H1 (cell line): ENCODE measurements around the gene POLR3A. TPM values are rescaled to one million over a fixed set of nuclear protein-coding genes. Genes with fewer than 3 reads are reported as not detected.

Experiments used
- CTCF ChIA-PET: fragments of 300-600 bp; sonication (Branson Sonifier 250); formaldehyde crosslinking; loops from one replicate; lab custom pipeline; 2021; ENCODE audit not compliant: partially characterized antibody; lab: Charles Lee
- POLR2A ChIA-PET: fragments of 300-600 bp; sonication (Branson Sonifier 250); formaldehyde crosslinking; loops from one replicate; lab custom pipeline; 2021; ENCODE audit warnings: inconsistent platforms; ENCODE audit not compliant: partially characterized antibody; lab: Charles Lee
- DNase-seq, 2 experiments: peaks; one replicate each; pipeline versions ENCODE4 v3.0.0 to v3.0.0-alpha.2; 2010 to 2022; ENCODE audit warnings: low spot score in 2 of 2, low read depth in 1 of 2, mixed read lengths in 1 of 2
- FAIRE-seq: peaks from 2 replicates; lab custom pipeline; 2011; peaks lifted over from hg19 to GRCh38; lab: Jason Lieb, UNC
- H2AFZ ChIP-seq: 2 replicates; pipeline ENCODE4 v1.8.1; 2012; ENCODE audit warnings: low read length, inconsistent platforms
- H2AK5ac ChIP-seq: 2 replicates; pipeline ENCODE4 v1.6.1; 2013; ENCODE audit warnings: low read depth, low read length
- H2BK120ac ChIP-seq: replicated peaks from 2 replicates; pipeline ENCODE3; 2013; ENCODE audit warnings: low read depth, low read length, inconsistent platforms
- H2BK12ac ChIP-seq: 2 replicates; pipeline ENCODE4 v1.6.1; 2013; ENCODE audit warnings: low read depth, low read length
- H2BK15ac ChIP-seq: 2 replicates; pipeline ENCODE4 v1.6.1; 2013; ENCODE audit warnings: low read length
- H2BK20ac ChIP-seq: 2 replicates; pipeline ENCODE4 v1.6.1; 2013; ENCODE audit warnings: low read length
- H2BK5ac ChIP-seq: 2 replicates; pipeline ENCODE4 v1.6.1; 2013; ENCODE audit warnings: low read depth, low read length
- H3K14ac ChIP-seq: 2 replicates; pipeline ENCODE4 v1.6.1; 2013; ENCODE audit warnings: inconsistent platforms; ENCODE audit not compliant: insufficient read length
- H3K18ac ChIP-seq: 2 replicates; pipeline ENCODE4 v1.6.1; 2013; ENCODE audit warnings: low read length; ENCODE audit errors: extremely low read depth
- H3K23ac ChIP-seq: 2 replicates; pipeline ENCODE4 v1.6.1; 2013; ENCODE audit warnings: inconsistent platforms; ENCODE audit not compliant: insufficient read length
- H3K23me2 ChIP-seq: 2 replicates; pipeline ENCODE4 v1.6.1; 2013; ENCODE audit warnings: low read depth, low read length
- H3K27ac ChIP-seq: 2 replicates; pipeline ENCODE4 v1.6.1; 2011; ENCODE audit warnings: low read depth, low read length, inconsistent platforms
- H3K27me3 ChIP-seq, 4 experiments: replicated peaks in 1 of 4; 1 replicate in 1 of 4; 2 replicates in 3 of 4; pipeline versions ENCODE4 v1.6.1 to v1.8.1; 2011 to 2013; ENCODE audit warnings: low read length in 3 of 4, mild to moderate bottlenecking in 3 of 4, inconsistent platforms in 2 of 4, mixed read lengths in 2 of 4, moderate library complexity in 1 of 4; ENCODE audit not compliant: control insufficient read depth in 3 of 4, insufficient read depth in 3 of 4; ENCODE audit errors: extremely low read depth in 1 of 4
- H3K36me3 ChIP-seq, 4 experiments: 2 replicates each; pipeline versions ENCODE4 v1.6.1 to v1.8.1; 2011 to 2013; ENCODE audit warnings: mild to moderate bottlenecking in 4 of 4, low read length in 3 of 4, moderate library complexity in 2 of 4, control low read depth in 1 of 4, inconsistent platforms in 1 of 4; ENCODE audit not compliant: insufficient read depth in 4 of 4, control insufficient read depth in 2 of 4
- H3K4ac ChIP-seq: replicated peaks from 2 replicates; pipeline ENCODE3; 2013; ENCODE audit warnings: low read length, low read depth, mixed read lengths, inconsistent platforms; ENCODE audit not compliant: insufficient read length
- H3K4me1 ChIP-seq, 4 experiments: replicated peaks in 1 of 4; 1 replicate in 1 of 4; 2 replicates in 3 of 4; pipeline versions ENCODE4 v1.6.1 to v1.8.1; 2011 to 2013; ENCODE audit warnings: low read length in 3 of 4, inconsistent platforms in 2 of 4, mixed read lengths in 1 of 4; ENCODE audit not compliant: insufficient read depth in 4 of 4, control insufficient read depth in 3 of 4
- H3K4me2 ChIP-seq, 2 experiments: 2 replicates each; pipeline versions ENCODE4 v1.6.1 to v1.8.1; 2011 to 2013; ENCODE audit warnings: low read depth in 2 of 2, low read length in 2 of 2, control low read depth in 1 of 2, inconsistent platforms in 1 of 2, mild to moderate bottlenecking in 1 of 2; ENCODE audit not compliant: insufficient read depth in 1 of 2
- H3K4me3 ChIP-seq, 4 experiments: fragments of 200-600, 300-600 bp in 1 of 4; sonication (generic), shearing (Covaris generic), sonication (Bioruptor Twin) in 1 of 4; 2 replicates each; pipeline versions ENCODE4 v1.5.1 to v1.8.1; 2011 to 2016; ENCODE audit warnings: low read length in 4 of 4, low read depth in 3 of 4, control low read depth in 2 of 4, inconsistent platforms in 2 of 4, mild to moderate bottlenecking in 2 of 4, mixed read lengths in 1 of 4, moderate library complexity in 1 of 4; ENCODE audit not compliant: insufficient read depth in 2 of 4; ENCODE audit errors: extremely low read depth in 1 of 4
- H3K56ac ChIP-seq: replicated peaks from 2 replicates; pipeline ENCODE3; 2013; ENCODE audit warnings: low read depth, mild to moderate bottlenecking, mixed read lengths, low read length, inconsistent platforms; ENCODE audit not compliant: insufficient read length
- H3K79me1 ChIP-seq: 2 replicates; pipeline ENCODE4 v1.6.1; 2013; ENCODE audit warnings: low read depth, low read length, control low read depth
- H3K79me2 ChIP-seq, 2 experiments: 2 replicates each; pipeline versions ENCODE4 v1.6.1 to v1.8.1; 2012 to 2013; ENCODE audit warnings: low read length in 2 of 2, mild to moderate bottlenecking in 2 of 2, inconsistent platforms in 1 of 2; ENCODE audit not compliant: insufficient read depth in 2 of 2, control insufficient read depth in 1 of 2
- H3K9ac ChIP-seq, 4 experiments: replicated peaks in 1 of 4; 1 replicate in 1 of 4; 2 replicates in 3 of 4; pipeline versions ENCODE4 v1.6.1 to v1.8.1; 2011 to 2013; ENCODE audit warnings: low read depth in 3 of 4, low read length in 3 of 4, control low read depth in 2 of 4, mild to moderate bottlenecking in 2 of 4, moderate library complexity in 2 of 4, inconsistent platforms in 1 of 4; ENCODE audit errors: extremely low read depth in 1 of 4
- H3K9me3 ChIP-seq, 2 experiments: 2 replicates each; pipeline versions ENCODE4 v1.6.1 to v1.8.1; 2012 to 2013; ENCODE audit warnings: mild to moderate bottlenecking in 2 of 2, moderate library complexity in 2 of 2, control low read depth in 1 of 2, inconsistent platforms in 1 of 2, low read depth in 1 of 2, low read length in 1 of 2, mixed read lengths in 1 of 2; ENCODE audit not compliant: insufficient read depth in 2 of 2
- H4K20me1 ChIP-seq, 2 experiments: replicated peaks in 1 of 2; 2 replicates each; pipeline versions ENCODE3 to v1.8.1; 2011 to 2013; ENCODE audit warnings: inconsistent platforms in 2 of 2, low read length in 2 of 2, mild to moderate bottlenecking in 1 of 2; ENCODE audit not compliant: insufficient read depth in 2 of 2, control insufficient read depth in 1 of 2
- H4K5ac ChIP-seq: 2 replicates; pipeline ENCODE4 v1.6.1; 2013; ENCODE audit warnings: low read length, low read depth, mixed read lengths, inconsistent platforms; ENCODE audit not compliant: insufficient read length
- H4K8ac ChIP-seq: 2 replicates; pipeline ENCODE4 v1.8.0; 2013; ENCODE audit warnings: mild to moderate bottlenecking, moderate library complexity, low read length, inconsistent platforms; ENCODE audit not compliant: insufficient read depth; ENCODE audit errors: extremely low read depth
- H4K91ac ChIP-seq: replicated peaks from 2 replicates; pipeline ENCODE3; 2013; ENCODE audit warnings: low read length, mixed read lengths, inconsistent platforms; ENCODE audit not compliant: insufficient read length
- CEBPB ChIP-seq: IDR thresholded peaks from 2 replicates; pipeline ENCODE4 v1.6.1; 2012; ENCODE audit warnings: low read depth, low read length
- EP300 ChIP-seq, 2 experiments: IDR thresholded peaks; 1 replicate in 1 of 2; 2 replicates in 1 of 2; pipeline ENCODE4 v1.6.1; 2011 to 2012; ENCODE audit warnings: low read depth in 2 of 2, low read length in 2 of 2, mild to moderate bottlenecking in 2 of 2, borderline replicate concordance in 1 of 2, inconsistent platforms in 1 of 2, moderate library complexity in 1 of 2
- JUN ChIP-seq: IDR thresholded peaks from 2 replicates; pipeline ENCODE4 v1.6.1; 2011; ENCODE audit warnings: low read depth, mild to moderate bottlenecking, improper control_type of control experiment, low read length
- JUND ChIP-seq: IDR thresholded peaks from 2 replicates; pipeline ENCODE4 v1.6.1; 2011; ENCODE audit warnings: mild to moderate bottlenecking, improper control_type of control experiment, low read length
- POLR2A ChIP-seq, 2 experiments: IDR thresholded peaks; 1 replicate in 1 of 2; 2 replicates in 1 of 2; pipeline ENCODE4 v1.6.1; 2011; ENCODE audit warnings: low read depth in 2 of 2, low read length in 2 of 2, mild to moderate bottlenecking in 2 of 2; ENCODE audit errors: control extremely low read depth in 1 of 2
- POU5F1 ChIP-seq: IDR thresholded peaks from 2 replicates; pipeline ENCODE4 v1.6.1; 2011; ENCODE audit warnings: low read depth, mild to moderate bottlenecking, low read length, moderate library complexity
- RAD21 ChIP-seq, 2 experiments: IDR thresholded peaks in 1 of 2; conservative IDR thresholded peaks in 1 of 2; 2 replicates each; pipeline ENCODE4 v1.6.1; 2011; ENCODE audit warnings: low read depth in 2 of 2, low read length in 2 of 2, improper control_type of control experiment in 1 of 2, inconsistent platforms in 1 of 2, mild to moderate bottlenecking in 1 of 2, moderate library complexity in 1 of 2
- RXRA ChIP-seq: IDR thresholded peaks from 2 replicates; pipeline ENCODE4 v1.6.1; 2011; ENCODE audit warnings: low read depth, mild to moderate bottlenecking, low read length, moderate library complexity; ENCODE audit not compliant: insufficient read depth
- YY1 ChIP-seq: IDR thresholded peaks from 2 replicates; pipeline ENCODE4 v1.6.1; 2011; ENCODE audit warnings: low read depth, mild to moderate bottlenecking, low read length
- WGBS, 2 experiments: shearing (Covaris generic) in 1 of 2; methylation state at CpG; one replicate each; pipeline versions ENCODE4 v1.1.6 to v1.1.7; 2013 to 2015; ENCODE audit warnings: low lambda C conversion rate in 2 of 2, mixed read lengths in 2 of 2, inconsistent platforms in 1 of 2, low coverage in 1 of 2, missing lambda C conversion rate in 1 of 2; ENCODE audit not compliant: insufficient replicate concordance in 2 of 2, insufficient coverage in 1 of 2, insufficient read length in 1 of 2; ENCODE audit errors: extremely low coverage in 1 of 2, missing lambda C conversion rate in 1 of 2; 5-methylcytosine and 5-hydroxymethylcytosine counted together
- polyA plus RNA-seq, 7 experiments: library from polyadenylated mRNA; depleted of rRNA in 3 of 7; stranded (reverse) in 5 of 7; unstranded in 2 of 7; fragments of >200 nt in 5 of 7; fragments of 200-250 nt in 2 of 7; gene quantifications; 1 replicate in 5 of 7; 2 replicates in 1 of 7; 4 replicates in 1 of 7; pipeline versions ENCODE4 v1.2.1 to v1.2.3, GENCODE V29; 2011 to 2013; ENCODE audit warnings: missing spikeins in 2 of 7, mixed read lengths in 2 of 7
- total RNA-seq: library from RNA; stranded (reverse); fragmentation: NEBNext Ultra II Directional; extraction: Animal tissue kit (Norgen Biotek cat#: 25700); gene quantifications from 2 replicates; pipeline ENCODE4 v1.2.1, GENCODE V29; 2021
- TF ChIP-seq, protein P1 (sequence below): IDR thresholded peaks from 2 replicates; pipeline ENCODE4 v1.6.1; 2012; ENCODE audit warnings: low read length, inconsistent platforms

The POLR3A gene
- total and polyA plus RNA-seq, 2 of the 8 experiments (the other 6 are each of a cell fraction or from before 2014, with no cell fraction given): 11.3 to 38.6 TPM

DNA sequence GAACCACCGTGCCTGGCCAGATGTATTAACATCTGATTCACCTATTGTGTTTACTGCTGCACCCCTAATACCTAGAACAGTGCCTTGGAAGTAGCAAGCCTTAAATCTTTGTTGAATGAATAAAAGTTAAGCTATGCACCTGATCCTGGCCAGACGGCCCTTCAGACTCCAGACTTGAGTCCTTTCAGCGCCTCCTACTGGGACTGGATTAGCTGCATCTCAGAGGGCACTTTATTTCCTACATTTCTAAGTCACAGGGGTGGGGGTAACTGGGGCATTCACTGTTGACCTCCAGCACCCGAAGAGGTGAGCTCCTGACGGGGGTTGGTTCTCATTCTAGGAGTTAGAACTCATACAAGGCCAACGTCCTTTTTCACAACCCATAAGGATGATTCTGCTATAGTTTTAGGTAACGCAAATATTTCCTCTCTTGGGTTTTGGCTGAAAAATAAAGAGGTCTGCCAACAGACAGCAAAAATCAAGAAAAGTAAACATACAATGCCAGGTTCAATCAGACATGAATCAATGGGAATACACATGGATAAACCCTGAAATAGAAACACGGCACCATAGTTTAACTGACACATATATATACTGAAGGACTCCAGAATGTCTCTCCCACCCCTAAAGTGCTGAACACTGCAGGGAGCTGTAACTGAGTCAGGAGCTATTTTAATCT, 54.8 kb downstream of the POLR3A start:
- Histone ChIP-seq H3K4me3 (no peak overlapping the region), H4K91ac (no peak overlapping the region), H3K4ac (no peak overlapping the region), H3K4me2 (no peak overlapping the region), H4K8ac (no peak overlapping the region), H3K23ac (no peak overlapping the region), H3K23me2 (no peaks in the 10 kb centered on the region), H3K56ac (no peak overlapping the region), H3K9ac (no peak overlapping the region), H2AK5ac (no peak overlapping the region), H2BK15ac (no peak overlapping the region), H2BK12ac (no peak overlapping the region), H3K27ac (no peak overlapping the region), H3K9me3 (no peaks in the 10 kb centered on the region), H2BK120ac (no peak overlapping the region), H2AFZ (no peak overlapping the region), H2BK5ac (no peak overlapping the region), H3K18ac (no peak overlapping the region), H2BK20ac (no peak overlapping the region), H3K27me3 (no peaks in the 10 kb centered on the region), H3K4me1 (peaks cover 0 to 6% (median 0%) of the 10 kb centered on the region in 4 experiments; a peak in 2 of 7 replicates), H4K5ac (no peak overlapping the region), H3K79me1 (no peaks in the 10 kb centered on the region), H3K36me3 (peaks cover 6 to 27% (median 19%) of the 10 kb centered on the region in 4 experiments), H3K14ac (no peak overlapping the region), H4K20me1 (peaks cover 0 to 2% of the 10 kb centered on the region in 2 experiments), H3K79me2 (no peaks in the 10 kb centered on the region)
- WGBS, 2 experiments: 65% methylated on average over 8 of the region's 8 CpGs; no CpG with 5 or more reads in 1 of the 2 experiments
- CTCF ChIA-PET: interaction anchor here (0.6 to 9.7 kb wide), 51 partner anchors 9 to 257 kb away, joined by 3 to 117 read pairs (median 6); partner anchors contain the start of genes DLG5 and POLR3A
- DNase-seq (peak; percentile 41 to 66), FAIRE-seq (peak; percentile 68)
- POLR2A ChIA-PET: interaction anchor here (0.6 to 4.8 kb wide), 16 partner anchors 10 to 129 kb away, joined by 3 to 26 read pairs (median 4); partner anchors contain the start of gene DLG5
- TF ChIP-seq CEBPB (no peak), JUND (no peak), RAD21 (IDR thresholded peaks at IDR 0.05 in 1 of 2, conservative IDR thresholded peaks at IDR 0.05 in 1 of 2; ENCODE audit: low read depth in 2 of 2, low read length in 2 of 2) (peak; percentile 84 to 89), YY1 (0 out of 2 replicates have a peak, but pooled peaks have one; percentile 26), POU5F1 (no peak), JUN (no peak), POLR2A (IDR thresholded peaks at IDR 0.05; ENCODE audit: control extremely low read depth in 1 of 2, low read depth in 2 of 2, low read length in 2 of 2) (no peak), EP300 (IDR thresholded peaks at IDR 0.05; ENCODE audit: borderline replicate concordance in 1 of 2, low read depth in 2 of 2, low read length in 2 of 2) (no peak), RXRA (no peak)
- TF ChIP-seq, protein P1, sequence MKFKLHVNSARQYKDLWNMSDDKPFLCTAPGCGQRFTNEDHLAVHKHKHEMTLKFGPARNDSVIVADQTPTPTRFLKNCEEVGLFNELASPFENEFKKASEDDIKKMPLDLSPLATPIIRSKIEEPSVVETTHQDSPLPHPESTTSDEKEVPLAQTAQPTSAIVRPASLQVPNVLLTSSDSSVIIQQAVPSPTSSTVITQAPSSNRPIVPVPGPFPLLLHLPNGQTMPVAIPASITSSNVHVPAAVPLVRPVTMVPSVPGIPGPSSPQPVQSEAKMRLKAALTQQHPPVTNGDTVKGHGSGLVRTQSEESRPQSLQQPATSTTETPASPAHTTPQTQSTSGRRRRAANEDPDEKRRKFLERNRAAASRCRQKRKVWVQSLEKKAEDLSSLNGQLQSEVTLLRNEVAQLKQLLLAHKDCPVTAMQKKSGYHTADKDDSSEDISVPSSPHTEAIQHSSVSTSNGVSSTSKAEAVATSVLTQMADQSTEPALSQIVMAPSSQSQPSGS: no peak
